Effector CD8-positive, alpha-beta T cell (primary cell): Measurements from ENCODE around the gene TENM4.

Source experiments
- DNase-seq: peaks from one replicate; lab custom pipeline; 2025; lab: John Stamatoyannopoulos, UW

The TENM4 gene

GRCh38 chr11:78699609-78700135, 741.2 kb downstream of the TENM4 start:
- DNase-seq: no peak

- no peak for DNase-seq
Observed at GRCh38 chr11:78698612-78699011, 742.2 kb downstream of the TENM4 start.

- no peak for DNase-seq
Observed at GRCh38 chr11:78696177-78696576, 744.7 kb downstream of the TENM4 start.

GRCh38 chr11:78694152-78694551, 746.7 kb downstream of the TENM4 start:
- DNase-seq: no peak

- no peak for DNase-seq
Observed at GRCh38 chr11:78691215-78691614, 749.6 kb downstream of the TENM4 start.

GRCh38 chr11:78690352-78690987, 750.4 kb downstream of the TENM4 start:
- no peak for DNase-seq

GRCh38 chr11:78689585-78690153, 751.2 kb downstream of the TENM4 start:
- no peak for DNase-seq

- DNase-seq: no peak
Observed at GRCh38 chr11:78689101-78689500, 751.7 kb downstream of the TENM4 start.

- DNase-seq: no peak
Observed at GRCh38 chr11:78688460-78688859, 752.4 kb downstream of the TENM4 start.

GRCh38 chr11:78685156-78685555, 755.7 kb downstream of the TENM4 start:
- DNase-seq: no peak

GRCh38 chr11:78684377-78684776, 756.5 kb downstream of the TENM4 start:
- no peak for DNase-seq

GRCh38 chr11:78683774-78684173, 757.1 kb downstream of the TENM4 start:
- no peak for DNase-seq

GRCh38 chr11:78676026-78676557, 764.7 kb downstream of the TENM4 start:
- no peak for DNase-seq

- no peak for DNase-seq
Observed at GRCh38 chr11:78672850-78673620, 767.8 kb downstream of the TENM4 start.

GRCh38 chr11:78669249-78669648, 771.6 kb downstream of the TENM4 start:
- DNase-seq: no peak

- no peak for DNase-seq
Observed at GRCh38 chr11:78667461-78667860, 773.4 kb downstream of the TENM4 start.

GRCh38 chr11:78666675-78667160, 774.1 kb downstream of the TENM4 start:
- no peak for DNase-seq

- no peak for DNase-seq
Observed at GRCh38 chr11:78664636-78665035, 776.2 kb downstream of the TENM4 start.

- no peak for DNase-seq
Observed at GRCh38 chr11:78662811-78663210, 778.0 kb downstream of the TENM4 start.

- no peak for DNase-seq
Observed at GRCh38 chr11:78660471-78660870, 780.4 kb downstream of the TENM4 start.

- DNase-seq: no peak
Observed at GRCh38 chr11:78659326-78660270, 781.2 kb downstream of the TENM4 start.
